Neutrophil (primary cell): Measurements from ENCODE around the gene COP1.

ENCODE experiments used
- H3K27ac ChIP-seq: fragments of 200-600 bp; sonication (generic); 2 replicates; pipeline ENCODE4 v1.5.1; 2016; ENCODE audit warnings: mild to moderate bottlenecking, moderate library complexity
- H3K27me3 ChIP-seq: fragments of 200-600 bp; sonication (generic); 2 replicates; pipeline ENCODE4 v1.6.0; 2016; ENCODE audit warnings: mild to moderate bottlenecking
- H3K36me3 ChIP-seq: fragments of 200-600 bp; sonication (generic); 2 replicates; pipeline ENCODE4 v1.5.1; 2017
- H3K4me1 ChIP-seq, 2 experiments: fragments of 200-600 bp in 1 of 2; sonication (generic) in 1 of 2; 1 replicate in 1 of 2; 2 replicates in 1 of 2; pipeline versions ENCODE4 v1.5.1 to v1.6.1; 2013 to 2016; ENCODE audit warnings: low read depth in 1 of 2, low read length in 1 of 2, mild to moderate bottlenecking in 1 of 2, moderate library complexity in 1 of 2; ENCODE audit not compliant: control insufficient read depth in 1 of 2, insufficient read depth in 1 of 2
- H3K4me3 ChIP-seq, 2 experiments: fragments of 200-600 bp in 1 of 2; sonication (generic) in 1 of 2; 1 replicate in 1 of 2; 2 replicates in 1 of 2; pipeline ENCODE4 v1.5.1; 2013 to 2016; ENCODE audit warnings: low read depth in 1 of 2, low read length in 1 of 2, mild to moderate bottlenecking in 1 of 2, moderate library complexity in 1 of 2
- H3K9me3 ChIP-seq: fragments of 200-600 bp; sonication (generic); 2 replicates; pipeline ENCODE4 v1.5.1; 2016
- CTCF ChIP-seq: fragments of 200-600 bp; sonication (generic); IDR thresholded peaks from 2 replicates; pipeline ENCODE4 v1.5.1; 2016; ENCODE audit warnings: antibody characterized with exemption

COP1 gene

GRCh38 chr1:176068901-176069300 lies 138.2 kb downstream of the COP1 start:
- Histone ChIP-seq H3K4me1 (no peaks in the 10 kb centered on the region), H3K36me3 (peaks cover 41% of the 10 kb centered on the region), H3K27me3 (no peaks in the 10 kb centered on the region), H3K9me3 (no peaks in the 10 kb centered on the region), H3K27ac (peak overlapping the region; percentile 5), H3K4me3 (no peak overlapping the region)
- no peak for TF ChIP-seq CTCF

DNA sequence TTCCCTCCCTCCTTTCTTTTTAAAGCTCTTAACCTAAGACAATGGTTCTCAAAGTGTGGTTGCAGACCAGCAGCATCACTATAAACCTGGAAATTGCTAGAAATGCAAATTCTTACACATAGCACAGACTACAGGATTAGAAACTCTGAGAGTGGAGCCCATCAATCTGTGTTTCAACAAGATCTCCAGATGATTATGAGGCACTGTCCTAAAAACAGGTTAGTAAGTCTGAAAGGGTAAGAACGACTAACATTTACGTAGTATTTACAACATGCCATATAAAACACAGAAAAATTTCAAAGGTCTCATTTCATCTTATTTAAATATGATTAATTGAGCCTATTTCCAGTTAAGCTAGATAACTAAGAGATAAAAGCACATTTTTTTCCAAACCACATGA lies 138.8 kb downstream of the COP1 start:
- no peaks in the 10 kb centered on the region for H3K27me3 ChIP-seq
- no peaks in the 10 kb centered on the region for H3K9me3 ChIP-seq
- H3K4me1 ChIP-seq: no peaks in the 10 kb centered on the region
- H3K27ac ChIP-seq: no peak overlapping the region
- no peak for TF ChIP-seq CTCF
- no peak overlapping the region for H3K4me3 ChIP-seq
- H3K36me3 ChIP-seq: peaks cover 40% of the 10 kb centered on the region

DNA sequence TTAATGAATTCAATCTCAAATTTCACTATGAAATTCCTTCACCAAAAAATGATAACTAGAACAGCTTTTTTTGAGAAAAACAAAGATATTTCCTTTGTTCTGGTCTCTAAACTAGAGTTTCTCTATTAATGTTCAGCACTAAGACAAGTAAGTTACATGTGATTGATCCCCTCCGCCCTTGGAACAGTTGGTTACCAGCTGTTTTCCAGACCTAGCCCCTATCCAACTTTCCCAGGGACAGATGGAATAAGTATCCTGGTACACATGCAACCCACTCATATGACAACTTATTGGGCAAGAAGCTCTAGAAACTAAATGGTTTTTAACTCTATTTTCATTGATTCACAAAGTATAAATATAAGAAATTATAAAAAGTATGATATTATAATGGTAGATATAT lies 140.4 kb downstream of the COP1 start:
- no peaks in the 10 kb centered on the region for H3K27me3 ChIP-seq
- H3K4me1 ChIP-seq: no peaks in the 10 kb centered on the region
- no peak overlapping the region for H3K27ac ChIP-seq
- TF ChIP-seq CTCF: no peak
- no peak overlapping the region for H3K4me3 ChIP-seq
- H3K9me3 ChIP-seq: no peaks in the 10 kb centered on the region
- H3K36me3 ChIP-seq: peaks cover 35% of the 10 kb centered on the region

- Histone ChIP-seq H3K27ac (no peak overlapping the region), H3K36me3 (peaks cover 13% of the 10 kb centered on the region), H3K4me1 (peaks cover 0 to 3% of the 10 kb centered on the region in 2 experiments), H3K27me3 (no peaks in the 10 kb centered on the region), H3K4me3 (no peak overlapping the region), H3K9me3 (no peaks in the 10 kb centered on the region)
- TF ChIP-seq CTCF: no peak
These were observed 148.4 kb downstream of the COP1 start for GRCh38 chr1:176058686-176059085.

DNA sequence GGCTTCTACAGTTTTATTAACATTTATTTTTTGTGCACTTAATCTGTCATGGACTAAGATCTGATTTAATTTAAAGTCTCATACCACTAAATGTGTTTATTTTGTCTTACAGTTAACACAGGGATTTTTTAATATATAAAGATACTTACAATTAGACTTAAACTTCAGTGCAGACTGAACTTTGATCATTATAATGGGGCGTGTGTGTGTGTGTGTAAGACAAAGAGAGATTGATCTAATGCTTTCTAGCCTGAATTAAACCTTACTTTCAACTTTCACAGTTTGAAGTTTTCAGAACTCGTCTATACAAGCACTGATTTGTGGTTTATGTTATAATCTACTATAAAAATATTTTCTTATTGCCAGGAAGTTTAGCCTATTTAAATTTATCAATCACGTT lies 150.8 kb downstream of the COP1 start:
- Histone ChIP-seq H3K9me3 (no peaks in the 10 kb centered on the region), H3K27ac (no peak overlapping the region), H3K4me1 (peaks cover 17 to 25% of the 10 kb centered on the region in 2 experiments), H3K4me3 (no peak overlapping the region), H3K27me3 (no peaks in the 10 kb centered on the region), H3K36me3 (peaks cover 11% of the 10 kb centered on the region)
- TF ChIP-seq CTCF: no peak

- Histone ChIP-seq H3K9me3 (no peaks in the 10 kb centered on the region), H3K27me3 (no peaks in the 10 kb centered on the region), H3K4me1 (peaks cover 17 to 25% of the 10 kb centered on the region in 2 experiments), H3K36me3 (peaks cover 11% of the 10 kb centered on the region), H3K4me3 (no peak overlapping the region), H3K27ac (no peak overlapping the region)
- TF ChIP-seq CTCF: no peak
These were observed 151.7 kb downstream of the COP1 start for GRCh38 chr1:176055398-176055797.
